Smooth muscle cell of the brain vasculature (primary cell): ENCODE data around the gene KRTAP5-8.
"Not testable (repeated sequence)": the region's sequence is repeated elsewhere in the genome, so short reads cannot be mapped to it uniquely, and the experiment has no call there.

ENCODE experiments used
- DNase-seq: peaks from one replicate; pipeline ENCODE4 v3.0.0-alpha.2; 2012; ENCODE audit warnings: low read depth, low spot score

The KRTAP5-8 gene

DNA sequence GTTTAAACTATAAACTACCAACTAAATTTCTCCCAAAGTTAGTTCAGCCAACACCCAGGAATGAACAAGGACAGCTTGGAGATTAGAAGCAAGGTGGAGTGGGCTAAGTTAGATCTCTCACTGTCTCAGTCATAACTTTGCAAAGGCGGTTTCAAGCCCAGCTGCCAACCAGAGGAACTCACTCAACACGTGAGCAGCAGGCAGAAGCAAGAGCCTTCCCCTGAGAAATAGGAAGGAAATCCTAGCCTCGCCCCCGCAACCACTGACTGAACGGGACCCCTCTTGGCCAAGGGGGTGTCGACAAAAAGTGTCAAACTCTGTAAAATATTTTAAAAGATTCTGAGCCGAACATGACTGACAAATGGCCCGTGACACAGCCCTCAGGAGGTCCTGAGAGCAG, 6.0 kb downstream of the KRTAP5-8 start:
- DNase-seq = no peak

DNA sequence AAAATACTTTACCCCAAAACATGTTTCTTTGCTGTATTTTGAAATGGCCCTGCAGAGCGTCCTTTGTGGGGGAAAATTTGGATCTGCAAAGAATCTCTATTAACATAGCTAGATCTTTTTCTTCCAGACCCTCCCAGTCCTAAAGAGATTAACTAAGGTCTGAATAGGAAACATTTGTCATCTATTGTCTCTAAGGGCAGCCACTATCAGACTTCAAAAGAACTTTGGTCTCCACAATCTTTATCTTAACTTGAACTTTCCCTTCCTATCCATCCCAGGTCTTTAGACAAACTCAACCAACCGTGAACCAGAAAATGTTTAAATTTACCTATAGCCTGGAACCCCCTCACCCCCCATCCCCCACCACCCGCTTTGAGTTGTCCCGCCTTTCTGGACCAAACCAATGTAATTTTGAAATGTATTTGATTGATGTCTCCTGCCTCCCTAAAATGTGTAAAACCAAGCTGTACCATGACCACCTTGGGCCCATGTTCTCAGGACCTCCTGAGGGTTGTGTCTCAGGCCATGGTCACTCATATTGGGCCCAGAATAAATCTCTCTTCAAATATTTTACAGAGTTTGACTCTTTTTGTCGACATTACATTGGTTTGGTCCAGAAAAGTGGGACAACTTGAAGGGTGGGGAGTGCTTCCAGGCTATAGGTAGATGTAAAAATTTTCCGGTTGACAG, 6.8 kb downstream of the KRTAP5-8 start:
- DNase-seq = no peak

DNA sequence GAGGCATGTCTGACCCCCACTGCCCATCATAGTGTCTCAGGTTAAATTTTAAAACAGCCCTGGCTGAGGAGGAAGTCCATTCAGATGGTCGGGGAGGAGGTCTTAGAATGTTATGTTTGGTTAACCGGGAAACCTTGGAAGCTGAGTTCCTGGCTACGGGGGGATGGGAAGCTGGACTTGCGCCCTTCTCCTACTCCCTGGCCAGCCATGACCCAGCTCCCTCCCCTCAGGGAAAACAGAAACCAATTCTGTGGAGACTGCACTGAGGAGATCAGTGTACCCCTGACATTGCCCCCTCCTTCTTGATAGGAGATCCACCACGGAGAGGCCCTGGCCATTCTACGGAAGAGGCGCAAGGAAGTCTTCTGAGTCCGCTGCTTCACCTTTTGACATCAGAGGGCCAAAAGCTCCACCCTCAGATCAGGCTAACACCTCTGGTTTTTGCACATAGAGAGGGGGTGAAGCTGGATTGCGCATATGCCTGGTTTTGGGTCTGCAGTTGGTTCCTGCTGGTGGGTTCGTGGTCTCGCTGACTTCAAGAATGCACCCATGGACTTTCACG, 7.7 kb downstream of the KRTAP5-8 start:
- DNase-seq = no peak

DNA sequence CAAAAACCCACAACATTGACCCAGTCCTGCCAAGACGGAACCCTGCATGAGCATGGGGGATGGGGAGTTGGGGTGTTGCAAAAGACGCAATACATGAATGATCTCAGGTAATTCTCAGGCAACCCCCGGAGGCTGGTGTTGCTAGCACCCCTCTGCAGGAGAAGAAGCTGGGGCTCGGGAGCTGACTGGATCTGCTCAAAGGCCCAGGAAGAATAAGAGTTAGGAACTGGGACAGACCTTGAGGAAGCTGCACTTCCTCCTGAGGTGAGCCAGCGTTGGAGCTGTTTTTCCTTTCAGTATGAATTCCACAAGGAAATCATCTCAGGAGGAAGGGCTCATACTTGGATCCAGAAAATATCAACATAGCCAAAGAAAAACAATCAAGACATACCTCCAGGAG, 10.3 kb downstream of the KRTAP5-8 start, which contains the start of gene KRTAP5-9:
KRTAP5-9 (plus strand) TSS at position 301 of the 400 bp plus-strand sequence. CDS start 238 bp downstream, outside the sequence.
- DNase-seq = no peak

DNA sequence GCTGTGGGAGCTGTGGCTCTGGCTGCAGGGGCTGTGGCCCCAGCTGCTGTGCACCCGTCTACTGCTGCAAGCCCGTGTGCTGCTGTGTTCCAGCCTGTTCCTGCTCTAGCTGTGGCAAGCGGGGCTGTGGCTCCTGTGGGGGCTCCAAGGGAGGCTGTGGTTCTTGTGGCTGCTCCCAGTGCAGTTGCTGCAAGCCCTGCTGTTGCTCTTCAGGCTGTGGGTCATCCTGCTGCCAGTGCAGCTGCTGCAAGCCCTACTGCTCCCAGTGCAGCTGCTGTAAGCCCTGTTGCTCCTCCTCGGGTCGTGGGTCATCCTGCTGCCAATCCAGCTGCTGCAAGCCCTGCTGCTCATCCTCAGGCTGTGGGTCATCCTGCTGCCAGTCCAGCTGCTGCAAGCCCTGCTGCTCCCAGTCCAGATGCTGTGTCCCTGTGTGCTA, 10.9 kb downstream of the KRTAP5-8 start:
- no peak for DNase-seq

DNA sequence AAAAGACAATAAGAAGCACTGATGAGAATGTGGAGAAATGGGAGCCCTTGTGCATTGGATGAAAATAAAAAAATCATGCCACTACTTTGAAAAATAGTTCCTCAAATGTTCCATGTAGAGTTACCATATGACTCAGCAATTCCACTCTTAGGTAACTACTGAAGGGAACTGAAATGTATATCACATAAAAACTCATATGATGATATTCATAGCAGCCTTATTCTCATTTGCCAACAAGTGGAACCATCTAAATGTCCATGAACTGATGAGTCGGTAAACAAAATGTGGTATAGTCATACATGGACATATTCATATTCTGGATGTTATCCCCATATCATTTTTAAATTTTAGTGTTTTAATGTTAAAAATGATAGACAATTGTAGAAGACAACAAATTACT, 13.9 kb downstream of the KRTAP5-8 start:
- no peak for DNase-seq

DNA sequence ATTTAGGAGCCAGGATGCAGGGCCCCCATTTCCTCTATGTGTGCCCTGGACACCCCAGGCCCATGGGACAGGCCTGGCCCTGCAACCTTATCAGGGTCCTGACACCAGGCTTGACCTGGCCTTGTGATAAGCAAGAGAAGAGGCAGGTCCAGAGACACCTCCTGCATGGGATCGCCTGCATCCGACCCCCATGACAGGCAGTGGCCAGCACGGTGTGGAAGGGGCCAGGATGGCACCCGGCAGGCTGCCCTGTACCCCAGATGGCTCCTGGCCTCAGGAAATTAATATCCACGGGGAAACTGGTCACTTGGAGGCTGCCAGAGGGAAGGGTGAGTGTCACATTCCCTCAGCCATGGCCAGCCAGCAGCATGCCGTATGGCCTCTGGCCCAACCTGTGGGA, 17.2 kb downstream of the KRTAP5-8 start:
- DNase-seq = no peak

DNA sequence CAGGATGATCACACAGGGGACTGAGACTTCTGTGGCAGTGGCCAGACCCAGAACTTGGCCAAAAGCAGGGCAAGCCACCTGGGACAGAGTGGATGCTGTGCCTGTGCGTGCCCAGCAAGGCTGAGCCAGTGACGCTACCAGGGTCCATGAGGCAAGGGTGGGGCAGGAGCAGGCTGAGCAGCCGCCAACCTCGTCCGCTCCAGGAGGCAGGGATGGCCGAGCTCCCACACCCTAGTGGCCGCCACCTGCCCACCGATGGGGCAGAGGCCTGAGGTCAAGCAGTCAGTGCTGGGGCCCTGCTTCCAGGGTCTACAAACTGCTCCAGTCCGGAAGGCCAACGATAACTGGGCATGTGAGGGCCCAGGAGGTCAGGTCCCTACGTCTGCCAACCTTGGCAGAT, 17.7 kb downstream of the KRTAP5-8 start:
- no peak for DNase-seq

DNA sequence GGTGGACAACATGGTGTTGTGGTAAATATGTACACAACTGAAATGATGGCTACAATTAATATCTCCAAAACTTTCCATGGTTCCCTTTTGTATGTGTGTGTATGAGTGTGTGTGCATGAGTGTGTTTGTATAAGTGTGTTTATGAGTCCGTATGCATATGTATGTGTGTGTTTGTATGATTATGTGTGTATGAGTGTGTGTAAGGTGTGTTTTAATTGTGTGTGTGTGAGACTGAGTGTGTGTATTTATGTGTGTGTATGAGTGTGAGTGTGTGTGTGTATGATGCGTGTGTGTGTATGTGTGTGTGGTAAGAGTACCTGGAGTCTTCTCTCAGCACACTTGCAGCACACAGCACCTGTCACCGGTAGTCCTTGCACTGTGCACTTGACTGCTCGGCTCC, 18.2 kb downstream of the KRTAP5-8 start:
- DNase-seq = no peak

DNA sequence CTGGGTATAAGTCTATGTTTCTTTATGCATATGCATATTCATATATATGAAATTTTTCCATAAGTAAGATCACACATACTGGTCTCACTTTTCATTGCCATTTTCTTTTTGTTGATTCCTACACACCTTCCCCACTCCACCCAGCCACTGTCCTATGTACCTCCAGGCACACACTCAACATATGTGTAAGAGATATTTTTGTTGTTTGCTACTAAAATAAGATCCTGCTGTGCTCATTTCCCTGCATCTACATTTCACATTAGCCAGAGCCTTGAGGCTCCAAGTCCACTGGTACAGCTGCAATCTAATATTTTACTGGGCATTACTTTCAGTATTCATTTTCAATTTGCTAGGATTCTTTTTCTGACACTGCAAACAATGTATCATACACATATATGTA, 19.4 kb downstream of the KRTAP5-8 start:
- DNase-seq = no peak

DNA sequence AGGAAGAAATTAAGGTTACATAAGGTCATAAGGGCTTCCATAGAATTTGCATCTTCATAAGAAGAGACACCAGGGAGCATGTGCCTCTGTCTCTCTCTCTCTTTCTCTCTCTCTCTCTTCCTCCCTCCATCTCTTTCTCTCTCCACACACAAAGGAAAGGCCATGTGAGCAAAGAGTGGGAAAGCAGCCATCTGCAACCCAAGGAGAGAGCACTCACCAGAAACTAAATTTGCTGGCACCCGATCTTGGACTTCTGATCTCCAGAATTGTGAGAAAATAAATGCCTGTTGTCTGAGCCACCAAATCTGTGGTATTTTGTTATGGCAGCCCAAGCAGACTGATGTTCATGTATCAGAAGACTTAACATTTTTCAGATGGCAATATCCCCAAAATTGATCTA, 21.2 kb downstream of the KRTAP5-8 start:
- DNase-seq = no peak

DNA sequence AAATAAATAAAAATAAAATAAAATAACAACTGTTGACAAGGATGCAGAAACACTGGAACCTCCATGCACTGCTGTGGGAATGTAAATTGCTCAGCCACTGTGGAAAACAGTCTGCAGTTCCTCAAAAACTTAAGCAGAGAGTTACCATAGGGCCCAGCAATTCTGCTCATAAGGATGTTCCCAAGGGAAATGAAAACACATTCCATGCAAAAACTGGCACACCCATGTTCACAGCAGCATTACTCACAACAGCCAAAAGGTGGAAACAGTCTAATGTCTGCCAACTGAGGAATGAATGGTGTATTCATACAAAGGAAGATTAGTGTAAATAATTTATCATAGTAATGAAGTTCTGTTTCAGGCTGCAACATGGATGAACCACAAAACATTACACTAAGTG, 24.3 kb downstream of the KRTAP5-8 start:
- no peak for DNase-seq

DNA sequence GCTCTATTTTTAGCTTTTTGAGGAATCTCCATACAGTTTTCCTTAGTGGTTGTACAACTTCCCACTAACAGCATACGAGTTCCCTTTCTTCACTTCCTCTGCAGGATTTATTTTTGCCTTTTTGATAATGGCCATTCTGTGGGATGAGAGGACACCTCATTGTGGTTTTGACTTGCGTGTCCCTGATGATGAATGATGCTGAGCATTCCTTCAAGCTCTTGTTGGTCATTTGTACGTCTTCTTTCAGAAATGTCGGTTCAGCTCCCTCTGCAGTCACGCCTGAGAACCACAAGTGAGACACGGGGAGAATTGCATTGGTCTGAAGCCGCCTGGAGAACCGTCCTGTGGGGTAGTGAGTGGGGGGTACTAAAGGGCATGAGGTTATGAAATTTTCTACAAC, 25.6 kb downstream of the KRTAP5-8 start:
- DNase-seq = no peak

DNA sequence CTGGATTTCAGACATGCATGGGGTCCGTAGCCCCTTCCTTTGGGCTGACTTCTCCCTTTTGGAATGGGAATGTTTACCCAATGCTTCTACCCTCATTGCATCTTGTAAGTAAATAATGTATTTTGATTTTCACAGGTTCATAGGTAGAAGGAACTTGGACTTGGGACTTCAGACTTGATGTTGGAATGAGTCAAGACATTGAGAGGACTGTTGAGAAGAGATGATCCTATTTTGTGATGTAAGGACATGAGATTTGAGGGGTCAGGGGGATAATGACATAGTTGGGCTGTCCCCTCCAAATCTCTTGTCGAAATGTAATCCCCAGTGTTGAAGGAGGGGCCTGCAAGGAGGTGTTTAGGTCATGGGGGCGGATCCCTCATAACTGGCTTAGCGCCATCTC, 26.6 kb downstream of the KRTAP5-8 start:
- DNase-seq = no peak

DNA sequence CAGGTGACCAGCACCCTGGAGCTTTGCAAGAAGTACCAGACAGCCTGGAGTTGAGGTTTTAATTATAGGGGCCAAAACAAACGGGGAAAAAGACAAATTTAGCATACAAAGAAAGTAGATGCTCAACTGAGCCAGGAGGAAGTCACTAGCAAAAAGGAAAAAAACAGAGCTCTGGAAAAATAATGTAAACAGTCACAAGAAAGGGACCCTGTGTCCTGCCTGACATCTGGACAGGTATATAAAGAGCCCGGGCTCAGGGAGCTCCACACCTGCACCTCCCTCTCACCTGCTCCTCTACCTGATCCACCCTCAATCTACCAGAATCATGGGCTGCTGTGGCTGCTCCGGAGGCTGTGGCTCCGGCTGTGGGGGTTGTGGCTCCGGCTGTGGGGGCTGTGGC, 27.4 kb downstream of the KRTAP5-8 start, which contains the start of gene KRTAP5-10:
KRTAP5-10 (plus strand) TSS at position 301 of the 400 bp plus-strand sequence; CDS start at position 326, 25 bp downstream.
- no peak for DNase-seq

DNA sequence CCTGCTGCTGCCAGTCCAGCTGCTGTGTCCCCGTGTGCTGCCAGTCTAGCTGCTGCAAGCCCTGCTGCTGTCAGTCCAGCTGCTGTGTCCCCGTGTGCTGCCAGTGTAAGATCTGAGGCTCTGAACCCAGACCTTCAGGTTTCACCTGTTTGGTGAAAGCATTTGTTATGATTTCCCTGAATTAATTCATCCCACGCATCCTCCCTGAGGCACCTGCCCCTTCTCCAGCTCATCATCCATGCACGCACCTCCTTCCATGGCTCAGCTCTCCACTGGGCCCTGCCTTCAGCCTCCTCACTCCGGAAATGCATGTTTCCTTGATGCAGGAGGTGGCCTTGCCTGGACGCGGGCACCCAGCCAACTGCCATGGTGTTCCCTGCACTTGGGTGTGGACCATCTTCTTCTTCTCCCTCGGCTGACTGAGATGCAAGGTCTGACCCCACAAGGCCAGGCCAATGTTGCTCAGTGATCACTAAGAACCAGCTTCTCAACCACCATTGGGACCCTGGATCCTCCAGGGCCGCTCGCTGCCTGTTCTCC, 28.3 kb downstream of the KRTAP5-8 start:
- no peak for DNase-seq

DNA sequence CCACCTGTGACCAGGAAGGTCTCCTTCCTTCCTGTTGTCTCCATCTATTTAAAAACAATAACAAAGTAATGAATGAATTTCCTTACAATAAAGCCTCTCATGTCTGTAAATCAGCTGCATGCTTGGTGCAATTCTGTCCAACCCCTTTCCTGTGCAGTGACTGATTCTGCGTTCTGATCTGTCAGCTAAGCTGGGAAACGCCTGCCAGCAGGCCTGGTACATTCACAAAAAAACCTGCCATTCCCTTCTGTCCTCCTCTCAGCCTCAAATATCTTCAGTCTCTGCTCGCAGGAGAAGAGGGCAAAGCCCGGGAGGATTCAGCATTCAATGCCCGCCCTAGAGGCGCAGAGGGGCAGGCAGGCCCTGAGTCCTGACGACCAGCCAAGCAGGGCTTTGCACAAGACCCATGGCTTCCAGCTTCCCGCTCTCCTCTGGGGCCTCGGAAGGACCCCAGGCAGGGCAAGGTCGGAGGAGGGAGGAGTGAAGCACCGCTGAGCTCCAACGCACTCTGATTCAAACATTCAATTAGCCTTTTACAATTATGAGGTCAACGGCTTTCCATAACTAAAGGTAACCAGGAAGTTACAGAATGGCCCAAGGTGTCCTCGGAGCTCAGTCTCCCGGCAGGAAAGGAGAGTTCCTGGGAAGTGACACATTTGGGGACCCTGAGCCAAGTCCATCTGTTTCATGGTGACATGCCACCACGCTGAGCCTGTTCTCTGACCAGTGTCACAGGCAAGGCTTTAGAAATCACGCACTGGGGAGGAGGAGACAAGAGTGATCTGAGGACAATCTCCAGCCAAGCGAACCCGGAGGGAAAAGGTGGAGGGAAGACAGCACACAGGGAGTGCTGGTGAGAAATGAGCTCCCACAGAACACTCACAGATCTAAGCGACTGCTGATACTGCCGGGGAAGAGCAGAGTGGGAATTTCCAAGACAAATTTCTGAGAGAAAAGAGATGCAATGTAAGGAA, 29.1 kb downstream of the KRTAP5-8 start:
- not testable (repeated sequence) for DNase-seq

DNA sequence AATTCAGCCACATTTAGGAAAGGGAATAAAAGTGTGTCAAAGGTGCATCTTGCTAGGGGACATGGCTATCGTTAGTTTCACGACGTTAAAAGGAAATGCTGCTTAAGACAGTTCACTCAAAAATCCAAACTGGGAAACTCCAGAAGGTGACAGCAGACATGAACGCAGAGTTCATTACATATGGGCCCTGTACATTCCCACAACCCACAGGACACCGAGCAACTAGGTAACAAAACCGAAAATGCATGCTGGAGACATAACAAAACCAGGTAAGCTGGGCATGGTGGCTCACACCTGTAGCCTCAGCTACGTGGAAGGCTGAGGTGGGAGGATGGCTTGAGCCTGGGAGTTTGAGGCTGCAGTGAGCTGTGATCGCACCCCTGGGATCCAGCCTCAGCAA, 29.8 kb downstream of the KRTAP5-8 start:
- DNase-seq = not testable (repeated sequence)

DNA sequence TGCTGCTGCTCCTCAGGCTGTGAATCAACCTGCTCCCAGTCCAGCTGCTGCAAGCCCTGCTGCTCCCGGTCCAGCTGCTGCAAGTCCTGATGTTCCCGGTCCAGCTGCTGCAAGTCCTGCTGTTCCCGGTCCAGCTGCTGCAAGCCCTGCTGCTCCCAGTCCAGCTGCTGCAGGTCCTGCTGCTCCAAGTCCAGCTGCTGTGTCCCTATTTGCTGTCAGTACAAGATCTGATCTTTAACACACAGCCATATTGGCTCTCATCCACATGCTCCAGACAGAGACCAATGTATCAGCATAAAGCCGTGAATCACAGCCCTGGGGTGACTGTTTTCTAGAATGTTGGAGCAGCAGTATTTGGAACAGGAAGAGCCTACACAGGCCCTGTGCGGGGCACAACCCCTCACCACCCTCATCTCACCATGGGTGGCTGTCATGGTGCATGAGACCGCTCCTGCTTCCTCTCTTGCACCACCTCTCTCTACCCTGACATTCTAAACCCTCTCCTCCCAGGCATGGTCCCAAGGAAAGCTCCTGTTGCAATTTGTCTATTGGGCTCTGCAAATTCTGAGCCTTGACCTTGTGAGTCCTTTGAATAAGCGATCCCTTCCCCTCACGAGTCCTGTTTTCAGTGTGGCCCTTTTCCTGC, 31.0 kb downstream of the KRTAP5-8 start:
- no peak for DNase-seq

DNA sequence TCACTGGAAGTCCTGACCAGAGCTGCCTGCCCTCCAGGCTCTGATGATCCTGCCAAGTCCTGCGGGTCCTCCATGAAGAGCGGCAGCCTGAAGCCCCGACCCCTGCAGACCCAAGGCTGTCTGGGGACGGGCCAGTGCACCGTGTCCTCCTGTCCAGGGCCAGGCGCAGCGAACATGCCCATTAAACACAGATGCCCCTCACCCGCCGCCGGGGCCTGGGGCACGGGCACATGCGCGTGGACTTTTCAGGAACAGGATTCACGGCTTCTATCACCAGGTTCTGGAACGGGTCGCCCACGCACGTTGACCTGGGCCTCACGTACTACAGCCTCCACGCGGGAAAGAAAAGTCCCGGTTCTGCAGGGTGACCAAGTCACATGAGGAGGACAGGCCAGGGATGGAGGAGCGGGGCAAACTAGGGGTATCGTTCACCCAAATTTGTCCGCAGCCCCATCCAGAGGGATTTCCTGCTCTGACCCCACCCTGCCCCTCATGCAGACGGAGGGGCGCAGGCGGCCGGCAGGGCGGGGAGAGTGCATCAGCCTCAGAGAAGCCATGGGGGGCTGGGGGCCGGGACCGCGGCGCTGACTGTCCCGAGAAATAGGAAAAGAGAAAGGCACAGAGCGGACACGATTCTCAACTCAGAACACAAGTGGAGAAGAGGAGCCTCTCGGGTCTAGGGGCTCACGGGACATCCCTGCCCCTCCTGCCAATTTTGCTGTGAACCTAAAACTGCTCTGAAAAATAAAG, 33.5 kb downstream of the KRTAP5-8 start:
- not testable (repeated sequence) for DNase-seq

DNA sequence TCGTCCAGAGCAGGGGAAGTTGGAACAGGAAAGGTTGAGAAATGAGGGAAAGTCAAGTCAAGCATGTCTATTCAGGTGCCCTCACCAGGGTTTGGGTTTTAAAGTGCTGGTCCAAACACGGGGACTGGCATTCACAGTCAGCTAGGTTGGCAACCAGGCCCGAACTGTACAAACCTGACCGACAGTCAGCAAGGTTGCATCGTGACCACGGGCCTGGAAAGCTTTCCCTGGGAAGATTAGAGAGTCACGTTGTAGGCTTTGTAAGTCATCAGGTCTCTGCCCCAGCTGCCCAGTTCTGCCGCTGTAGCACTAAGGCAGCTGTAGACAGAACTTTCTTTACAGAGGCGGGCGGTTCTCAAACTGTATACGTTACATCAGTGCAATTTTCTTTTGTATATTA, 35.0 kb downstream of the KRTAP5-8 start:
- DNase-seq = no peak
